CD4-positive, alpha-beta T cell treated with Interleukin-17A for 4 hours (primary cell): ENCODE measurements around the gene TFR2.
A peak's percentile ranks its signal among the peaks of the same experiment; 100 is the strongest.

Experiments used
- DNase-seq: peaks from one replicate; pipeline ENCODE4 v3.0.0-alpha.2; 2020; ENCODE audit warnings: mixed read lengths

The TFR2 gene

DNA sequence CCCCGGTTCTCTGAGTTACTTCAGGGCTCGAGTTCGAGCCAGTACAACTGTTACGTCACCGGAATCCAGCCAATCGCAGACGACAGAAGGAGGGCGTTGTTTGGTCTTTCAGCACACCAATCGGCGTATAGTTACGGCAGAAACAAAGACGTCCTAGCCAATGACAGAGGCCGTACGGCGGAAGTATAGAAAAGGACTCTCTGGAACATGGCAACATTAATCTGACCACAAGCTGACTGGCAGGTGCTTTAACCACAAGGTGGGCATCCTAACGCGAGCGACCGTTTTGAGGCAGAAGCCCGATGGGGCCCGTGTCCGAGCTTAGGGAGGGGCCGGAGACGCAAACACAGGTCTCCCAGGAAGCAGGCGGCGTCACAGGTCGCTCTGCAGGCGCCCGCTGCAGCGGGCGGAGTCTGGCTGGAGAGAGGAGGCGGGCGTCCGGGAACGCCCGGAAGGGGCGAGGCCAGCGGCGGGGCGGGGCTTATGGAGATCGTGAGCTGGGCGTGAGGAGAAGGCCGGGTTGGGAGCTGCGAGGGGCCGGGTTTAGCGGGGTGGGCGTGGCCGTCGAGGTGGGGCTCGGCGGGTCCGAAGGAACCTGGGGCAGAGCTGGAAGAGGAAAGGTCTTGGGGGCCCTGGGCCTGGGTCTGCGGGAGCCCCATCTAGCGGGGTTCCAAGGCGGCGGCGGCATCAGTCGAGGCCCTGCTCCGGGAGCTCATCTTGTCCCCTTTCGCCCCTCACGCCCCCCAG, 29.2 kb downstream of the TFR2 start, which contains the start of gene MOSPD3:
Gene MOSPD3 (plus strand): TSS at position 558 of the 747 bp plus-strand sequence. CDS start 252 bp downstream, outside the sequence.
- DNase-seq = peak; percentile 99

- no peak for DNase-seq
Observed at GRCh38 chr7:100609958-100610357, 31.4 kb downstream of the TFR2 start.

DNA sequence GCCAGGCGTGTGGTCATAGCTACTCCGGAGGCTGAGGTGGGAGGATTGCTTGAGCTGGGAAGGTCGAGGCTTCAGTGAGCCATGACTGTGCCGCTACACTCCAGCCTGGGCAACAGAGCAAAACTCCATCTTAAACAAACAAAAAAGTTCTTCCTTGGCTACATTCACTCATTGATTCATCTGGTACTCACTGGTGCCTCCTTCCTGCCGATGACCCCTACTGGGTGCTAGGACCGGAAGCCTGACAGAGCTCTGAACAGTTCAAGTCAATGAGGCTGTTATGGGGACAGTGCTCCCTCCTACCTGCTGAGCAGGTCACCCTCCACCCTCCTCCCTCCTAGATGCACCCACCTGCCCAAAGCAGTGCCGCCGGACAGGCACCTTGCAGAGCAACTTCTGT, 34.2 kb downstream of the TFR2 start:
- no peak for DNase-seq

GRCh38 chr7:100606313-100606712, 35.0 kb downstream of the TFR2 start:
- DNase-seq = no peak

GRCh38 chr7:100604976-100605911, 36.1 kb downstream of the TFR2 start:
- peak; percentile 62 for DNase-seq

- DNase-seq = peak; percentile 87
Observed at GRCh38 chr7:100604028-100604975, 37.0 kb downstream of the TFR2 start.

DNA sequence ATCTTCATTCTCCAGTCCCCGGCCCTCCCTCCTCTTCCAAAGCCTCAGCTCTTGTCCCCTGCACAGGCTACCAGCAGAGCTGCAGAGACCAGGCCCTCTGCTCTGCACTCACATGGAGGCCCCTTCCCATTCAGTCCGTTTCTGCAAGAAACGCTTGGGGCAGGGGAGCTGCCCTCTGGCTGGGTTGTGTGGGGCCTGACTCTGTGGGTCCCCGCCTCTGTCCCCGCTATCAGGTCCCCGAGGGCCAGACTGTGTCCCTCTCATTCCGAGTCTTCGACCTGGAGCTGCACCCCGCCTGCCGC, 37.7 kb downstream of the TFR2 start:
- DNase-seq = no peak

DNA sequence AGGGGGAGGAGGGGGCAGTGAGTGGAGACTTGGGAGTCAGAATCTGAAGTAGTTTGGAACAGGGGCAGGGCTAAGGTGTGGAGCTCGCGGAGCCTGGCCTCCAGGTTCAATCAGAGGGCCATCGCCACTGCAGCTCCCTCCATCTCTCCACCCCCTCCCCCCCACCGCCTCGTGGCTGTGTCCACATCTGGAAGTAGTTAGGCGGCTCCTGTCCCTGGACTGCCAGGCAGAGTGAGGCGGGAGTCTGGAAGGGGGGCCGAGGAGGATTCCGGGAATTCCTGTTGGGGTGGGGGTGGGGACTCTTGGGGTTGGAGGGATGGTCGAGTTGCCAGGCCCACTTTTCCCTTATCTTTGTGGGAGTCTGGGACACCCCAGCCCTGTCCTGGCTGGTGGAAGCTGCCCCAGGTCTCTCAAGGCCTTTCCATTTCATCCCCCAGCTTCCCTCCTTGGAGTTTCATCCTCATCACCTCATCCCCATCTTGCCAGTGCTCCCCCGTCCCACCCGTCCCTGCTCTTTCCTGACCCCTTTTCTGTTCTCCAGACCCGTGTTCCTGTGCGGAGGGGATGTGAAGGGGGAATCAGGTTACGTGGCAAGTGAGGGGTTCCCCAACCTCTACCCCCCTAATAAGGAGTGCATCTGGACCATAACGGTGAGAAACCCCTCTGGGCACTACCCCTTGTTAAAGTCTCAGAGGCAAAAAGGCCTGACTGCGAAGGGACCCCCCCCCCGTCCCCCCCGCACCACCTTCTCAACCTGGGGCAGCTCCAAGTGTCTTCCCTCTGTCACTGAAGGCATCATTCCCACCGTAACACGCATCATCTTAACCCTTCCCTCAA, 38.2 kb downstream of the TFR2 start:
- DNase-seq = no peak

GRCh38 chr7:100600730-100601038, 40.7 kb downstream of the TFR2 start:
- no peak for DNase-seq

DNA sequence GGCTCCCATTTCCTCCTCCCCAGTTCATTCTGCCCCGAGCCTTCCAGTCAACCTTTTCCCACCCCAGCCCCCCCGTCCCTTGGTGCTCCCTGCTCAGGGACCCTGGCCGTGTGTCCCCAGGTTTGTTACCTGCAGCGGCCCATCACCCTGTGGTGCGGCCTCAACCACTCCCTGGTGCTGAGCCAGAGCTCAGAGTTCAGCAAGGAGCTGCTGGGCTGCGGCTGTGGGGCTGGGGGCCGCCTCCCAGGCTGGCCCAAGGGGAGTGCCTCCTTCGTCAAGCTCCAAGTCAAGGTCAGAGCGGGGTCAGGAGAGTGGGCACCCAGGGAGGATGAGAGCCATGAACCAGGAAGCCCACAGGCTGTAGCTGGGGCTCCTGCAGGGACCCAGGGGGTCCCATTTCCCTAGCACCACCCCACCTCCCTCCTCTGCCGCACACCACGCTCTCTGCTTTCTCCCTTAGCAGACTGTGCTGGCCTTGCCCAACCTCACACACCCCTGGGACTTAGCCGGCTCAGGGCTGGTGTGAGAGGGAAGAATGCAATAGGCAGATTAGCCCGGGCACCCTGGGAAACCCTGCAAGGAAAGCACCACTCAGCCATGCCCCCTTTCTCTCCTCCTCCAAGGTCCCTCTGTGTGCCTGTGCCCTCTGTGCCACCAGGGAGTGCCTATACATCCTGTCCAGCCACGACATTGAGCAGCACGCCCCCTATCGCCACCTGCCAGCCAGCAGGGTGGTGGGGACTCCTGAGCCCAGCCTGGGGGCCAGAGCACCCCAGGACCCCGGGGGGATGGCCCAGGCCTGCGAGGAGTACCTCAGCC, 41.2 kb downstream of the TFR2 start:
- DNase-seq = no peak

GRCh38 chr7:100598425-100598824, 42.9 kb downstream of the TFR2 start:
- DNase-seq = no peak

- DNase-seq = no peak
Observed at GRCh38 chr7:100595188-100595587, 46.2 kb downstream of the TFR2 start.

GRCh38 chr7:100591596-100591995, 49.8 kb downstream of the TFR2 start:
- DNase-seq = no peak

DNA sequence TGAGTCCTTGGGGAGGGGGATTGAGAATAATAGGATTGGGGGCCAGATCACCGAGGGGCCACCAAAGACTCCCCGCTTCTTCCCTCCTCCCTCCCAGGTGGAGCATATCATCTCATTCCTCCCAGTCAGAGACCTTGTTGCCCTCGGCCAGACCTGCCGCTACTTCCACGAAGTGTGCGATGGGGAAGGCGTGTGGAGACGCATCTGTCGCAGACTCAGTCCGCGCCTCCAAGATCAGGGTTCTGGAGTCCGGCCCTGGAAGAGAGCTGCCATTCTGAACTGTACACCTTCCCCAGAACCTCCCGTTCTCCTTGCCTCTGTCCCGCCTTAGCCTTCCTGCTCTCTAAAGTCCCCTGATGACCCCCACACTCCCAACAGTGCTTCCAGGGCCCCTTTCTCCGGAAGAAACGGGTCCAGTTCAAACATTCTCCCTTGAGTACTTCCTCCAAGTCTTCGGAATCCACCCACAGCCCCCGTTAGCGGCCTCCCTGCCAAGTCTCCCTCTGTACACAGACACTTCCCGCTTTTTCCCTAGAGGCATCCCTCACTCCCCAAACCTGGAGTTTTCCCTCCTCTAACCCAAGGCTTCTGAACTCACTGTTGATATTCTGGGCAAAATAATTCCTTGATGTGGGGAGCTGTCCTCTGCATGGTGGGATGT, 51.1 kb downstream of the TFR2 start:
- no peak for DNase-seq

GRCh38 chr7:100589341-100589947, 51.9 kb downstream of the TFR2 start:
- DNase-seq = no peak

GRCh38 chr7:100588438-100588837, 52.9 kb downstream of the TFR2 start:
- DNase-seq = peak; percentile 29

GRCh38 chr7:100586266-100587025, 54.9 kb downstream of the TFR2 start, which contains the start of gene FBXO24:
TSS of gene FBXO24 (plus strand) at chr7:100586328. CDS start at chr7:100586626, 298 bp downstream.
- DNase-seq = peak; percentile 99

DNA sequence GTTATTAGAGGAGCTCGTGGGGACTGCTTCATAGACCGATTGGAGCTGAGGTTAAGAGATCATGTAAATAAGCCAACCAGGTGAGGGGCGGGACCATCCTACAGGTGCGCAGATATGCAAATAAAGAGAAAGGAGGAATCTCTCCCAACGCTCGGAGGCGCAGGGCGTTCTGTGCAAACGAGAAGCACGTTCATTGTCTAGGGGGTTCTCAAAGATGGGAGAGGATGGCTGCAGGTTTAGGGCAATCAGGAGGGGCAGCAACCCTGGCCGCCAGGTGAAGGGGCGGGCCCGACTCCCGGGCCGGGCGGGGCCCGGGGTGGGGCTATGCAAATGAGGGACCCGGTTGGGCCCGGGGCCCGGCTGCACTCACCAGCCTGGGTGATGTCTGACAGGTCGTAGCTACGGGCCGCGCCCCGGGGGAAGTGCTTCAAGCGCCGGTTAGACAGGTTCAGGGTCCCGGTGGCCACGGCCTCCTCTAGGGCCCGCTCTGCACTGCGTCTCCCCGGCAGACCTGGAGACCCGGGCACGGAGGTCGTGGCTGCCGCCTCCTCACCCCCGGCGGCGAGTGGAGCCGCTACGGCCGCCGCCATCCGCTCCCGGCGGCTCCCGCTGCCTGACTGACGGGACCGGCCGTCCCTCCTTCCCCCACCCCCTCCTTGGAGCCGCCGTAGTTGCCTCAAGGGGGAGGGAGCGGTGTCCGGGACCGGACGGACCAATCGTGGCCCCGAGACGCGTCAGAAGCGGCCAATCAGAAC, 55.7 kb downstream of the TFR2 start, which contains the start of gene LRCH4:
Gene LRCH4 (minus strand): TSS at position 619 of the 755 bp plus-strand sequence. CDS start 29 bp downstream, at position 590.
- DNase-seq = peak; percentile 72
